GM12878 (cell line): ENCODE measurements around the gene DDX51. TPM values are rescaled to one million over a fixed set of nuclear protein-coding genes. Genes with fewer than 3 reads are reported as not detected.

Source experiments
- ATAC-seq: fragments of 200-7000 bp; cut with Tn5 transposase; 3 replicates; pipeline ENCODE4 v1.9.1; 2020; ENCODE audit warnings: mild to moderate bottlenecking, moderate library complexity
- BruUV-seq: library from RNA; stranded (reverse); fragments of 400-500 nt; replicated peaks from 2 replicates; lab custom pipeline; 2021; lab: Mats Ljungman, UMichigan
- CTCF ChIA-PET: fragments of 300-600 bp; sonication (Branson Sonifier 250); formaldehyde crosslinking; extraction: SDS; loops from one replicate; lab custom pipeline; 2021; ENCODE audit warnings: inconsistent platforms; lab: Yijun Ruan, JAX
- POLR2A ChIA-PET: fragments of 350-600 bp; formaldehyde crosslinking; extraction: SDS; loops from one replicate; lab custom pipeline; 2021; ENCODE audit warnings: inconsistent platforms; lab: Charles Lee
- RAD21 ChIA-PET: fragments of 300-600 bp; sonication (Branson Sonifier 250); formaldehyde crosslinking; loops from one replicate; lab custom pipeline; 2023; ENCODE audit warnings: antibody characterized with exemption; ENCODE audit not compliant: unreplicated experiment; lab: Charles Lee
- SMC1A ChIA-PET: fragments of 300-600 bp; sonication (Branson Sonifier 250); formaldehyde crosslinking; loops from one replicate; lab custom pipeline; 2023; ENCODE audit not compliant: unreplicated experiment, uncharacterized antibody; lab: Charles Lee
- DNase-seq: peaks from one replicate; pipeline ENCODE4 v3.0.0-alpha.2; 2011; ENCODE audit warnings: low read depth, low spot score
- FAIRE-seq: peaks from 3 replicates; lab custom pipeline; 2011; peaks lifted over from hg19 to GRCh38; lab: Jason Lieb, UNC
- H2AFZ ChIP-seq: 2 replicates; pipeline ENCODE4 v1.6.0; 2011; ENCODE audit warnings: low read depth, low read length, control low read depth; ENCODE audit not compliant: control insufficient read depth
- H3K27ac ChIP-seq: 2 replicates; pipeline ENCODE4 v1.5.1; 2011; ENCODE audit warnings: control low read depth; ENCODE audit not compliant: control insufficient read depth, insufficient read depth
- H3K27me3 ChIP-seq, 2 experiments: replicated peaks in 1 of 2; 2 replicates each; pipeline versions ENCODE4 v1.6.0 to v1.6.1; 2011; ENCODE audit warnings: low read length in 1 of 2; ENCODE audit not compliant: control insufficient read depth in 2 of 2, insufficient read depth in 2 of 2
- H3K36me3 ChIP-seq, 2 experiments: 2 replicates each; pipeline ENCODE4 v1.5.1; 2011; ENCODE audit warnings: low read length in 1 of 2; ENCODE audit not compliant: control insufficient read depth in 2 of 2, insufficient read depth in 2 of 2
- H3K4me1 ChIP-seq: 2 replicates; pipeline ENCODE4 v1.6.1; 2011; ENCODE audit warnings: mild to moderate bottlenecking, low read length, moderate library complexity, mixed read lengths; ENCODE audit not compliant: control insufficient read depth, insufficient read depth
- H3K4me2 ChIP-seq: 2 replicates; pipeline ENCODE4 v1.6.0; 2011; ENCODE audit warnings: control low read depth; ENCODE audit not compliant: control insufficient read depth, insufficient read depth
- H3K4me3 ChIP-seq: fragments of 200-600 bp; sonication (generic); 2 replicates; pipeline ENCODE4 v1.5.1; 2016
- H3K79me2 ChIP-seq: 2 replicates; pipeline ENCODE4 v1.6.0; 2011; ENCODE audit warnings: low read length; ENCODE audit not compliant: control insufficient read depth, insufficient read depth
- H3K9ac ChIP-seq: 2 replicates; pipeline ENCODE4 v1.8.0; 2011; ENCODE audit warnings: low read length, control low read depth, mixed read lengths; ENCODE audit not compliant: control insufficient read depth, insufficient read depth
- H3K9me3 ChIP-seq: replicated peaks from 3 replicates; pipeline ENCODE4 v1.5.1; 2011; ENCODE audit warnings: mild to moderate bottlenecking, low read length; ENCODE audit not compliant: control insufficient read depth, insufficient read depth
- H4K20me1 ChIP-seq: 2 replicates; pipeline ENCODE4 v1.6.0; 2011; ENCODE audit not compliant: control insufficient read depth, insufficient read depth
- CHD1 ChIP-seq: IDR thresholded peaks from 2 replicates; pipeline ENCODE4 v1.6.1; 2012; ENCODE audit warnings: low read depth, low read length, improper control_type of control experiment
- CHD4 ChIP-seq: fragments of 200-600 bp; sonication (generic); IDR thresholded peaks from 2 replicates; pipeline ENCODE4 v1.6.1; 2016; ENCODE audit warnings: mild to moderate bottlenecking
- E2F4 ChIP-seq: IDR thresholded peaks from 2 replicates; pipeline ENCODE4 v1.6.1; 2012; ENCODE audit warnings: low read depth, low read length, improper control_type of control experiment
- EED ChIP-seq: sonication (generic); IDR thresholded peaks from 2 replicates; pipeline ENCODE4 v1.6.1; 2016; ENCODE audit warnings: antibody characterized with exemption, low read depth
- GABPA ChIP-seq: IDR thresholded peaks from 2 replicates; pipeline ENCODE4 v1.6.1; 2014; ENCODE audit warnings: antibody characterized with exemption, low read depth, mild to moderate bottlenecking, inconsistent platforms
- HCFC1 ChIP-seq: fragments of 150-350 bp; IDR thresholded peaks from 2 replicates; pipeline ENCODE4 v1.6.1; 2014; ENCODE audit warnings: low read length
- IKZF1 ChIP-seq: fragments of 450-650 bp; conservative IDR thresholded peaks from 2 replicates; pipeline ENCODE4 v1.6.1; 2017; ENCODE audit warnings: antibody characterized with exemption, mild to moderate bottlenecking
- KAT2A ChIP-seq: conservative IDR thresholded peaks from 2 replicates; pipeline ENCODE4 v1.6.1; 2011; ENCODE audit warnings: low read depth, low read length; ENCODE audit not compliant: control insufficient read depth
- MLLT1 ChIP-seq: fragments of 450-650 bp; IDR thresholded peaks from 2 replicates; pipeline ENCODE4 v1.6.1; 2016; ENCODE audit warnings: mild to moderate bottlenecking
- POLR2AphosphoS5 ChIP-seq: IDR thresholded peaks from 2 replicates; pipeline ENCODE4 v1.6.1; 2011; ENCODE audit warnings: mild to moderate bottlenecking, low read length, inconsistent platforms
- SKIL ChIP-seq: fragments of 450-650 bp; IDR thresholded peaks from 2 replicates; pipeline ENCODE4 v1.6.1; 2017; ENCODE audit warnings: mild to moderate bottlenecking, low read depth, inconsistent platforms; ENCODE audit not compliant: poor library complexity, severe bottlenecking
- SRF ChIP-seq, 2 experiments: IDR thresholded peaks; 2 replicates each; pipeline ENCODE4 v1.6.1; 2011; ENCODE audit warnings: low read depth in 2 of 2, low read length in 2 of 2, mild to moderate bottlenecking in 1 of 2, moderate library complexity in 1 of 2
- ZNF217 ChIP-seq: fragments of 450-650 bp; IDR thresholded peaks from 2 replicates; pipeline ENCODE4 v1.6.1; 2017; ENCODE audit warnings: antibody characterized with exemption, mild to moderate bottlenecking
- ZNF274 ChIP-seq: IDR thresholded peaks from one replicate; pipeline ENCODE4 v1.8.0; 2011; ENCODE audit not compliant: insufficient read length, insufficient read depth
- ZNF384 ChIP-seq: IDR thresholded peaks from 2 replicates; pipeline ENCODE4 v1.6.1; 2012; ENCODE audit warnings: low read depth, mild to moderate bottlenecking, low read length, improper control_type of control experiment, borderline replicate concordance
- WGBS: methylation state at CpG from one replicate; pipeline ENCODE4 v1.1.6; 2016; ENCODE audit warnings: low lambda C conversion rate; ENCODE audit not compliant: insufficient replicate concordance, insufficient coverage; ENCODE audit errors: missing lambda C conversion rate; 5-methylcytosine and 5-hydroxymethylcytosine counted together
- in situ Hi-C: fragments of 300-500 bp; cut with MboI; formaldehyde crosslinking; loops from 9 replicates; pipeline ENCODE4 v1.14.3; 2018; ENCODE audit warnings: mixed read lengths
- intact Hi-C: fragments of 100-400 bp; cut with micrococcal nuclease; formaldehyde crosslinking; loops from one replicate; pipeline ENCODE4 v1.14.2; 2022; ENCODE audit not compliant: unreplicated experiment
- polyA plus RNA-seq, 11 experiments: library from polyadenylated mRNA; depleted of rRNA in 4 of 11; unstranded in 6 of 11; stranded (reverse) in 5 of 11; fragments of >200 nt; fragmentation: Nextera tagmentation in 4 of 11; fragmentation: Illumina TruSeq in 1 of 11; extraction: Ambion mirVana in 4 of 11; extraction: Trizol in 1 of 11; gene quantifications; 1 replicate in 1 of 11; 2 replicates in 10 of 11; pipeline versions ENCODE4 v1.2.1 to v1.2.3, GENCODE V29; 2011 to 2016; ENCODE audit warnings: inconsistent platforms in 2 of 11, missing spikeins in 2 of 11, low read depth in 1 of 11
- total RNA-seq, 4 experiments: library from RNA; depleted of rRNA in 3 of 4; stranded (reverse); fragments of >200 nt in 3 of 4; fragmentation: Illumina TruSeq in 1 of 4; extraction: Trizol in 1 of 4; gene quantifications; 2 replicates each; pipeline versions ENCODE4 v1.2.1 to v1.2.3, GENCODE V29; 2013 to 2021
- TF ChIP-seq, protein P1 (sequence below): fragments of 450-650 bp; IDR thresholded peaks from 2 replicates; pipeline ENCODE4 v1.6.1; 2017; ENCODE audit warnings: mild to moderate bottlenecking, moderate library complexity

Gene DDX51
- total and polyA plus RNA-seq, 10 of the 15 experiments (the other 5 are each of a cell fraction or from before 2014, with no cell fraction given) = 0.97 to 29.1 (median 9.8) TPM

DNA sequence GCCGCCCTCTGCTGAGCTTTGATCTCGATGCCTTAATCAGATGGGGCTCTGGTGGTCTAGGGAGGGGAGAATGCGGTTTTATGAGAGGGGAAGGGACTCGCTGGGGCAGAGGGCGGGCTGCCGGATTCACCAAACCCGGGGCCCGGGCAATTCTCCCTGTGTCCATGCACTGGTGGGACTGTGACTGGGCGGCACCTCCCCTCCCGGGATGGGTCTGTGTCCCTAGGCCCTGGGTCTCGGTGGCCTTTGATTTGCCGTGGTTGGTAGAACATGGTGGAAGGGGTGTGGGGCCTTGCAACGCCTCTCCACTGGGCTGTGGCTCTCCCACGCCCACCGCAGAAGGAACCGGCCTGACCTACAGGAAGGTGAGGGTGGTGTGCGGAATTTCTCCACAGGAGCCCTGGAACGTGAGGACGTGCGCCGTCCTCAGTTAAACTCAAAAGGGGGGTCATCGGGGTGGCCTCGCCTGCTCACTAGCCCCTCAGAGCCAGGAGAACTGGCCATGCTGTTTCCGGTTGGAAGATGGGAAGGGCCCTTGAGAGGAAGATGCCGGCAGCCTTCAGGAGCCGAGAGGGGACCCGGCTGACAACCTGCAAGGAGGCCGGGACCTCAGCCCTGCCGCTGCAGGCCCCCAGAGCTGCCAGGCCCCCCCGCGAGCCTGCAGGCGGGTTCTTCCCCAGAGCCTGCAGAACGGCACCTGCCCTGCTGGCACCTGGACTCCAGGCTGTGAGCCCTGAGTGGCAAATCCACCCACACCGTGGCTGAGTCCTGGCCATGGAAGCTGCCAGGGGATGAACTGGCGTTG is 43.7 kb upstream of the DDX51 start:
- H3K9ac ChIP-seq = no peak overlapping the region
- no peaks in the 10 kb centered on the region for H3K36me3 ChIP-seq
- no TSS peak for BruUV-seq
- WGBS = 78% methylated on average over 26 of the region's 35 CpGs
- no peak for ATAC-seq
- H2AFZ ChIP-seq = no peak overlapping the region
- SMC1A ChIA-PET = no interaction called here
- no peak for FAIRE-seq
- POLR2A ChIA-PET = no interaction called here
- CTCF ChIA-PET = no interaction called here
- no peaks in the 10 kb centered on the region; the same call in 2 of the 3 replicates for H3K9me3 ChIP-seq
- no peak overlapping the region for H3K27ac ChIP-seq
- no peak for DNase-seq
- no peak overlapping the region for H3K4me3 ChIP-seq
- intact Hi-C loops = no loop called here
- H3K4me1 ChIP-seq = no peaks in the 10 kb centered on the region
- H3K27me3 ChIP-seq = peaks cover 0 to 2% of the 10 kb centered on the region in 2 experiments; a peak in 2 of 4 replicates
- H3K4me2 ChIP-seq = no peak overlapping the region
- RAD21 ChIA-PET = no interaction called here
- H3K79me2 ChIP-seq = no peaks in the 10 kb centered on the region
- H4K20me1 ChIP-seq = no peaks in the 10 kb centered on the region
- in situ Hi-C loops = no loop called here
- TF ChIP-seq HCFC1 (no peak), EED (no peak), ZNF384 (no peak), E2F4 (no peak), ZNF274 (no peak), CHD4 (no peak), POLR2AphosphoS5 (no peak), CHD1 (no peak), ZNF217 (no peak), SKIL (no peak), SRF (IDR thresholded peaks at IDR 0.05; ENCODE audit: low read depth in 2 of 2, low read length in 2 of 2) (no peak), GABPA (no peak), IKZF1 (no peak), MLLT1 (no peak), KAT2A (no peak)
- TF ChIP-seq, protein P1, sequence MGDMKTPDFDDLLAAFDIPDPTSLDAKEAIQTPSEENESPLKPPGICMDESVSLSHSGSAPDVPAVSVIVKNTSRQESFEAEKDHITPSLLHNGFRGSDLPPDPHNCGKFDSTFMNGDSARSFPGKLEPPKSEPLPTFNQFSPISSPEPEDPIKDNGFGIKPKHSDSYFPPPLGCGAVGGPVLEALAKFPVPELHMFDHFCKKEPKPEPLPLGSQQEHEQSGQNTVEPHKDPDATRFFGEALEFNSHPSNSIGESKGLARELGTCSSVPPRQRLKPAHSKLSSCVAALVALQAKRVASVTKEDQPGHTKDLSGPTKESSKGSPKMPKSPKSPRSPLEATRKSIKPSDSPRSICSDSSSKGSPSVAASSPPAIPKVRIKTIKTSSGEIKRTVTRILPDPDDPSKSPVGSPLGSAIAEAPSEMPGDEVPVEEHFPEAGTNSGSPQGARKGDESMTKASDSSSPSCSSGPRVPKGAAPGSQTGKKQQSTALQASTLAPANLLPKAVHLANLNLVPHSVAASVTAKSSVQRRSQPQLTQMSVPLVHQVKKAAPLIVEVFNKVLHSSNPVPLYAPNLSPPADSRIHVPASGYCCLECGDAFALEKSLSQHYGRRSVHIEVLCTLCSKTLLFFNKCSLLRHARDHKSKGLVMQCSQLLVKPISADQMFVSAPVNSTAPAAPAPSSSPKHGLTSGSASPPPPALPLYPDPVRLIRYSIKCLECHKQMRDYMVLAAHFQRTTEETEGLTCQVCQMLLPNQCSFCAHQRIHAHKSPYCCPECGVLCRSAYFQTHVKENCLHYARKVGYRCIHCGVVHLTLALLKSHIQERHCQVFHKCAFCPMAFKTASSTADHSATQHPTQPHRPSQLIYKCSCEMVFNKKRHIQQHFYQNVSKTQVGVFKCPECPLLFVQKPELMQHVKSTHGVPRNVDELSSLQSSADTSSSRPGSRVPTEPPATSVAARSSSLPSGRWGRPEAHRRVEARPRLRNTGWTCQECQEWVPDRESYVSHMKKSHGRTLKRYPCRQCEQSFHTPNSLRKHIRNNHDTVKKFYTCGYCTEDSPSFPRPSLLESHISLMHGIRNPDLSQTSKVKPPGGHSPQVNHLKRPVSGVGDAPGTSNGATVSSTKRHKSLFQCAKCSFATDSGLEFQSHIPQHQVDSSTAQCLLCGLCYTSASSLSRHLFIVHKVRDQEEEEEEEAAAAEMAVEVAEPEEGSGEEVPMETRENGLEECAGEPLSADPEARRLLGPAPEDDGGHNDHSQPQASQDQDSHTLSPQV = no peak
